Measurements from ENCODE around the gene UGGT2.
"Not testable (repeated sequence)": the region's sequence is repeated elsewhere in the genome, so short reads cannot be mapped to it uniquely, and the experiment has no call there.

Gene UGGT2

GRCh38 chr13:95968906-95969305, 84.3 kb downstream of the UGGT2 start:
- DNase-seq (ENCODE audit: low spot score) = no peak

GRCh38 chr13:95957331-95957730, 95.9 kb downstream of the UGGT2 start:
- DNase-seq (ENCODE audit: low spot score) = no peak

- no peak for DNase-seq (ENCODE audit: low spot score)
These were observed 96.5 kb downstream of the UGGT2 start for GRCh38 chr13:95956589-95957148.

- DNase-seq (ENCODE audit: low spot score) = no peak
These were observed 97.5 kb downstream of the UGGT2 start for GRCh38 chr13:95955719-95956118.

GRCh38 chr13:95955255-95955654, 97.9 kb downstream of the UGGT2 start:
- no peak for DNase-seq (ENCODE audit: low spot score)

GRCh38 chr13:95954266-95954665, 98.9 kb downstream of the UGGT2 start:
- DNase-seq (ENCODE audit: low spot score) = no peak

- no peak for DNase-seq (ENCODE audit: low spot score)
These were observed 103.1 kb downstream of the UGGT2 start for GRCh38 chr13:95950103-95950502.

GRCh38 chr13:95948656-95949055, 104.5 kb downstream of the UGGT2 start:
- no peak for DNase-seq (ENCODE audit: low spot score)

GRCh38 chr13:95937714-95938320, 115.4 kb downstream of the UGGT2 start:
- no peak for DNase-seq (ENCODE audit: low spot score)

GRCh38 chr13:95931300-95932025, 121.7 kb downstream of the UGGT2 start:
- no peak for DNase-seq (ENCODE audit: low spot score)

GRCh38 chr13:95929430-95929829, 123.8 kb downstream of the UGGT2 start:
- no peak for DNase-seq (ENCODE audit: low spot score)

GRCh38 chr13:95928367-95928906, 124.8 kb downstream of the UGGT2 start:
- not testable (repeated sequence) for DNase-seq (ENCODE audit: low spot score)

GRCh38 chr13:95926231-95926630, 127.0 kb downstream of the UGGT2 start:
- DNase-seq (ENCODE audit: low spot score) = no peak

- DNase-seq (ENCODE audit: low spot score) = peak; percentile 83
These were observed 128.7 kb downstream of the UGGT2 start for GRCh38 chr13:95924389-95924994.

- no peak for DNase-seq (ENCODE audit: low spot score)
These were observed 131.7 kb downstream of the UGGT2 start for GRCh38 chr13:95921485-95921884.

GRCh38 chr13:95920485-95920884, 132.7 kb downstream of the UGGT2 start:
- DNase-seq (ENCODE audit: low spot score) = no peak

- no peak for DNase-seq (ENCODE audit: low spot score)
These were observed 134.3 kb downstream of the UGGT2 start for GRCh38 chr13:95918860-95919259.

GRCh38 chr13:95914991-95915501, 138.2 kb downstream of the UGGT2 start:
- DNase-seq (ENCODE audit: low spot score) = no peak

- no peak for DNase-seq (ENCODE audit: low spot score)
These were observed 146.2 kb downstream of the UGGT2 start for GRCh38 chr13:95906999-95907398.

- DNase-seq (ENCODE audit: low spot score) = no peak
These were observed 149.6 kb downstream of the UGGT2 start for GRCh38 chr13:95903569-95903968.

- DNase-seq (ENCODE audit: low spot score) = no peak
These were observed 150.5 kb downstream of the UGGT2 start for GRCh38 chr13:95902741-95903140.

- DNase-seq (ENCODE audit: low spot score) = no peak
These were observed 154.9 kb downstream of the UGGT2 start for GRCh38 chr13:95898256-95898655.

GRCh38 chr13:95896301-95896700, 156.9 kb downstream of the UGGT2 start:
- no peak for DNase-seq (ENCODE audit: low spot score)
